Mesenchymal stem cell (in vitro differentiated cells and primary cell): ENCODE data around the gene HDGF.

ENCODE experiments used
- DNase-seq: peaks from one replicate; pipeline ENCODE4 v3.0.0-alpha.2; 2013
- H2AFZ ChIP-seq: one replicate; pipeline ENCODE4 v1.6.1; 2013; ENCODE audit warnings: low read depth, mild to moderate bottlenecking, control low read depth, inconsistent platforms, low read length, moderate library complexity
- H2AK5ac ChIP-seq: 2 replicates; pipeline ENCODE4 v1.6.1; 2013; ENCODE audit warnings: low read length, moderate library complexity, mild to moderate bottlenecking, inconsistent platforms; ENCODE audit not compliant: severe bottlenecking
- H2BK120ac ChIP-seq: one replicate; pipeline ENCODE4 v1.6.1; 2013; ENCODE audit warnings: low read depth, mild to moderate bottlenecking, inconsistent platforms, low read length, moderate library complexity
- H2BK12ac ChIP-seq, 2 experiments: one replicate each; pipeline ENCODE4 v1.6.1; 2013; ENCODE audit warnings: inconsistent platforms in 2 of 2, low read length in 2 of 2, mild to moderate bottlenecking in 2 of 2, moderate library complexity in 2 of 2, control low read depth in 1 of 2
- H2BK15ac ChIP-seq: one replicate; pipeline ENCODE4 v1.6.1; 2013; ENCODE audit warnings: mild to moderate bottlenecking, low read depth, inconsistent platforms; ENCODE audit not compliant: poor library complexity, severe bottlenecking
- H2BK5ac ChIP-seq: 2 replicates; pipeline ENCODE4 v1.6.1; 2013; ENCODE audit warnings: low read depth, mild to moderate bottlenecking, low read length, control low read depth, inconsistent platforms; ENCODE audit not compliant: poor library complexity, severe bottlenecking
- H3K14ac ChIP-seq, 2 experiments: one replicate each; pipeline ENCODE4 v1.6.1; 2013; ENCODE audit warnings: inconsistent platforms in 2 of 2, low read length in 2 of 2, control low read depth in 1 of 2, mild to moderate bottlenecking in 1 of 2, moderate library complexity in 1 of 2
- H3K18ac ChIP-seq, 2 experiments: one replicate each; pipeline ENCODE4 v1.6.1; 2013; ENCODE audit warnings: inconsistent platforms in 2 of 2, low read length in 2 of 2, control low read depth in 1 of 2, low read depth in 1 of 2, mild to moderate bottlenecking in 1 of 2
- H3K23ac ChIP-seq, 2 experiments: one replicate each; pipeline ENCODE4 v1.6.1; 2013; ENCODE audit warnings: inconsistent platforms in 2 of 2, low read length in 2 of 2, mild to moderate bottlenecking in 2 of 2, moderate library complexity in 2 of 2, control low read depth in 1 of 2
- H3K27ac ChIP-seq: 2 replicates; pipeline ENCODE4 v1.5.1; 2013; ENCODE audit warnings: mild to moderate bottlenecking, moderate library complexity, low read length, control low read depth, inconsistent platforms; ENCODE audit not compliant: poor library complexity, severe bottlenecking
- H3K27me3 ChIP-seq, 2 experiments: 2 replicates each; pipeline versions ENCODE4 v1.6.1 to v1.7.0; 2013; ENCODE audit warnings: low read length in 2 of 2, mild to moderate bottlenecking in 2 of 2, moderate library complexity in 2 of 2, control low read depth in 1 of 2, inconsistent platforms in 1 of 2; ENCODE audit not compliant: control insufficient read depth in 1 of 2, insufficient read depth in 1 of 2
- H3K36me3 ChIP-seq, 2 experiments: 2 replicates each; pipeline versions ENCODE4 v1.6.1 to v1.7.0; 2013; ENCODE audit warnings: low read length in 2 of 2, control low read depth in 1 of 2, inconsistent platforms in 1 of 2, low read depth in 1 of 2, mild to moderate bottlenecking in 1 of 2; ENCODE audit not compliant: insufficient read depth in 2 of 2, control insufficient read depth in 1 of 2
- H3K4ac ChIP-seq, 2 experiments: one replicate each; pipeline ENCODE4 v1.6.1; 2013; ENCODE audit warnings: inconsistent platforms in 2 of 2, low read length in 2 of 2, mild to moderate bottlenecking in 2 of 2, moderate library complexity in 2 of 2, control low read depth in 1 of 2, low read depth in 1 of 2
- H3K4me1 ChIP-seq: 2 replicates; pipeline ENCODE4 v1.6.1; 2013; ENCODE audit warnings: low read depth, low read length, control low read depth; ENCODE audit not compliant: control insufficient read depth, insufficient read depth
- H3K4me2 ChIP-seq: 2 replicates; pipeline ENCODE4 v1.6.1; 2013; ENCODE audit warnings: low read length, mild to moderate bottlenecking, inconsistent platforms; ENCODE audit not compliant: poor library complexity, severe bottlenecking
- H3K4me3 ChIP-seq, 2 experiments: 2 replicates each; pipeline versions ENCODE4 v1.5.1 to v1.7.0; 2013; ENCODE audit warnings: low read length in 2 of 2, mild to moderate bottlenecking in 2 of 2, control low read depth in 1 of 2, low read depth in 1 of 2; ENCODE audit not compliant: insufficient read depth in 1 of 2
- H3K79me1 ChIP-seq: replicated peaks from 2 replicates; pipeline ENCODE4 v1.6.1; 2013; ENCODE audit warnings: mild to moderate bottlenecking, control low read depth, low read length, inconsistent platforms; ENCODE audit not compliant: poor library complexity, severe bottlenecking
- H3K9ac ChIP-seq: 2 replicates; pipeline ENCODE4 v1.7.0; 2013; ENCODE audit warnings: mild to moderate bottlenecking, low read length, moderate library complexity
- H3K9me3 ChIP-seq: 2 replicates; pipeline ENCODE4 v1.7.0; 2013; ENCODE audit warnings: mild to moderate bottlenecking, low read length; ENCODE audit not compliant: control insufficient read depth
- H4K8ac ChIP-seq: one replicate; pipeline ENCODE4 v1.6.1; 2013; ENCODE audit warnings: inconsistent platforms, mild to moderate bottlenecking, low read length, moderate library complexity
- H4K91ac ChIP-seq: one replicate; pipeline ENCODE4 v1.6.1; 2013; ENCODE audit warnings: mild to moderate bottlenecking, low read length, inconsistent platforms
- WGBS: methylation state at CpG from one replicate; pipeline ENCODE4 v1.1.7; 2013; ENCODE audit warnings: mixed read lengths; 5-methylcytosine and 5-hydroxymethylcytosine counted together

HDGF gene

GRCh38 chr1:156786640-156787039, 35.2 kb upstream of the HDGF start:
- no peak for DNase-seq
- WGBS = over 99% methylated on average over 10 of the region's 10 CpGs
- no peaks in the 10 kb centered on the region for H3K27me3 ChIP-seq

DNA sequence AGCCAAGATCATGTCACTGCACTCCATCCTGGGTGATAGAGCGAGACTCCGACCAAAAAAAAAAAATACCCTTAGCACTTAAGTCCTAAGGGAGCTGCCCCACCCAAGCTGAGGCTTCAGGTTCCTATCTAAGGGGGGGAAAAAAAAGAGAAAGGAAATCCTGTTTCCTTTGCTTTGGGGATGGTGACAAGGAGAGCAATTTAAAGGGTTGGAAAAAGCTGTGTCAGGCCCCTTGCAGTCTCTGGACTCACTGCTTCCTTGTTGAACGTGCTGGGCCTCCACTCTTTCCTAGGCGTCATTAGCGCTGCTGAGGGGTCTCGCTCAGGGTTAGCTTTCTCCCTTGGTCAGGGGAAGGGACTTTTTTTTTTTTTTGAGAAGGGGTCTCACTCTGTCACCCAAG, 34.0 kb upstream of the HDGF start:
- no peaks in the 10 kb centered on the region for H3K27me3 ChIP-seq
- H4K8ac ChIP-seq = no peak overlapping the region
- no peak overlapping the region for H3K27ac ChIP-seq
- H2BK5ac ChIP-seq = no peak overlapping the region
- DNase-seq = no peak
- H3K9ac ChIP-seq = no peak overlapping the region
- no peak overlapping the region for H3K4ac ChIP-seq
- no peak overlapping the region for H3K4me3 ChIP-seq
- H3K4me2 ChIP-seq = no peak overlapping the region
- H3K79me1 ChIP-seq = peaks cover 31% of the 10 kb centered on the region
- H3K36me3 ChIP-seq = peaks cover 34 to 57% of the 10 kb centered on the region in 2 experiments
- H2BK12ac ChIP-seq = no peak overlapping the region
- H2AFZ ChIP-seq = no peak overlapping the region
- no peak overlapping the region for H2BK120ac ChIP-seq
- H3K9me3 ChIP-seq = no peaks in the 10 kb centered on the region
- H3K23ac ChIP-seq = no peak overlapping the region
- WGBS = 100% methylated on average over 4 of the region's 6 CpGs
- H4K91ac ChIP-seq = no peak overlapping the region
- no peak overlapping the region for H2AK5ac ChIP-seq
- peaks cover 1% of the 10 kb centered on the region for H3K4me1 ChIP-seq
- H3K14ac ChIP-seq = no peak overlapping the region
- H3K18ac ChIP-seq = no peak overlapping the region
- H2BK15ac ChIP-seq = no peak overlapping the region

More at GRCh38 chr1:156786640-156787039, 35.2 kb upstream of the HDGF start:
- no peak overlapping the region for H2BK12ac ChIP-seq
- H3K9me3 ChIP-seq = no peaks in the 10 kb centered on the region
- H4K91ac ChIP-seq = no peak overlapping the region
- H3K9ac ChIP-seq = no peak overlapping the region
- peaks cover 42 to 69% of the 10 kb centered on the region in 2 experiments for H3K36me3 ChIP-seq
- H3K14ac ChIP-seq = no peak overlapping the region
- no peak overlapping the region for H2BK120ac ChIP-seq
- no peak overlapping the region for H3K4me3 ChIP-seq
- no peak overlapping the region for H3K4ac ChIP-seq
- H3K79me1 ChIP-seq = peaks cover 37% of the 10 kb centered on the region
- no peak overlapping the region for H2BK5ac ChIP-seq
- no peak overlapping the region for H2AFZ ChIP-seq
- no peak overlapping the region for H4K8ac ChIP-seq
- H3K4me2 ChIP-seq = no peak overlapping the region
- no peak overlapping the region for H2BK15ac ChIP-seq
- H3K23ac ChIP-seq = no peak overlapping the region
- H3K4me1 ChIP-seq = no peaks in the 10 kb centered on the region
- no peak overlapping the region for H3K27ac ChIP-seq
- H3K18ac ChIP-seq = no peak overlapping the region
- no peak overlapping the region for H2AK5ac ChIP-seq

DNA sequence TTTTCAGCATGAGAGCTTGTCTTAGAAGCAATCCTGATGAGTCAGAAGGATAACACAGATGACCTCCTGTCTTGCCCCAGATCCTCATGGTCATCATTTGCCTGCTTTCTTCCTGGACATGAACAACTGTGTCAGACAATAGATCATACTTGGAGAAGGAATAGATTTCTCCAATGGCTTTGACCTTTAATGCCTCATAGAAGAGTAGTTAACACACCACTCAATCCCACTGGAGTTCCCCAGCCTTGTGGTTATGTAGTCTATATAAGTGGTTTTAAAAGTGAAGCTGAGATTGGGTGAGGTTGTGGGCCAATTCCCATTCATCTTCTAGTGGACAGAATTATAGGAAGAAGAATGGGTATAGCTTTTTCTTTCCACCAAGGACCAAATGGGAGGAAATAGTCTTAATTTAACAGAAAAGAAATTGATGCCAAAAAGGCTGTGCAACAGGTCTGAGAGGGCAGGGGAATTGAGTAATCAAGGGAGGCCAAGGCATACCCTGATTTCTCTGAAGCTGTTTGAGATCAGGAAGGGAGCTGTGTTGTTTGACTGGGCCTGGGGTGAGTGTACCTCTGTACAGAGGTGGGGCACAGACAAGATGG, 30.2 kb upstream of the HDGF start:
- Histone ChIP-seq H3K4me1 (peaks cover 5% of the 10 kb centered on the region), H3K4me2 (no peak overlapping the region), H3K14ac (no peak overlapping the region), H2AK5ac (no peak overlapping the region), H3K79me1 (peaks cover 22% of the 10 kb centered on the region), H4K91ac (no peak overlapping the region), H3K36me3 (peaks cover 24 to 35% of the 10 kb centered on the region in 2 experiments), H3K4me3 (peak overlapping the region in 1 of 2 experiments; percentile 24), H2BK120ac (no peak overlapping the region), H3K9me3 (no peaks in the 10 kb centered on the region), H3K18ac (no peak overlapping the region), H2BK5ac (no peak overlapping the region), H4K8ac (peak overlapping the region; percentile 23), H2BK12ac (no peak overlapping the region), H2BK15ac (no peak overlapping the region), H3K4ac (no peak overlapping the region), H2AFZ (no peak overlapping the region), H3K23ac (no peak overlapping the region), H3K27me3 (no peaks in the 10 kb centered on the region), H3K9ac (no peak overlapping the region), H3K27ac (no peak overlapping the region)
- DNase-seq = peak; percentile 73

GRCh38 chr1:156777573-156777972, 26.1 kb upstream of the HDGF start:
- H3K4me3 ChIP-seq = no peak overlapping the region
- WGBS = 91% methylated on average over 1 of the region's 1 CpG
- no peaks in the 10 kb centered on the region for H3K27me3 ChIP-seq
- H2BK5ac ChIP-seq = no peak overlapping the region
- H3K9ac ChIP-seq = no peak overlapping the region
- H3K18ac ChIP-seq = no peak overlapping the region
- no peak overlapping the region for H3K23ac ChIP-seq
- no peak overlapping the region for H4K91ac ChIP-seq
- peaks cover 5% of the 10 kb centered on the region for H3K4me1 ChIP-seq
- no peak overlapping the region for H2BK15ac ChIP-seq
- no peak overlapping the region for H2BK12ac ChIP-seq
- peaks cover 6% of the 10 kb centered on the region for H3K79me1 ChIP-seq
- no peak overlapping the region for H2BK120ac ChIP-seq
- no peak overlapping the region for H3K4ac ChIP-seq
- DNase-seq = no peak
- no peak overlapping the region for H4K8ac ChIP-seq
- H2AFZ ChIP-seq = no peak overlapping the region
- no peak overlapping the region for H3K14ac ChIP-seq
- H3K9me3 ChIP-seq = no peaks in the 10 kb centered on the region
- peaks cover 0 to 16% of the 10 kb centered on the region in 2 experiments for H3K36me3 ChIP-seq
- no peak overlapping the region for H2AK5ac ChIP-seq
- H3K27ac ChIP-seq = no peak overlapping the region
- H3K4me2 ChIP-seq = no peak overlapping the region
